Neural cell (in vitro differentiated cells): ENCODE data around the gene SYNGR1. TPM values are rescaled to one million over a fixed set of nuclear protein-coding genes. Genes with fewer than 3 reads are reported as not detected.

Source experiments
- H2AFZ ChIP-seq: fragments of 200-600, 300-800 bp; sonication (generic), shearing (Covaris generic); 2 replicates; pipeline ENCODE4 v1.6.0; 2014; ENCODE audit warnings: low read depth, mild to moderate bottlenecking, antibody characterized with exemption, low read length, moderate library complexity
- H3F3A ChIP-seq: fragments of 200-600 bp; shearing (Covaris generic); 2 replicates; pipeline ENCODE4 v1.6.1; 2016; ENCODE audit warnings: mild to moderate bottlenecking, moderate library complexity, mixed read lengths, antibody characterized with exemption, low read length; ENCODE audit not compliant: insufficient read depth, poor library complexity, severe bottlenecking
- H3K27ac ChIP-seq: fragments of 200-600, 300-800 bp; sonication (generic), shearing (Covaris generic); 2 replicates; pipeline ENCODE4 v1.5.1; 2014; ENCODE audit warnings: mild to moderate bottlenecking, low read length, moderate library complexity
- H3K27me3 ChIP-seq: fragments of 300-800, 200-600 bp; sonication (generic), shearing (Covaris generic); 2 replicates; pipeline ENCODE4 v1.6.0; 2014; ENCODE audit warnings: mild to moderate bottlenecking, low read depth, low read length, moderate library complexity; ENCODE audit not compliant: insufficient read depth
- H3K36me3 ChIP-seq: fragments of 300-800, 200-600 bp; sonication (generic), shearing (Covaris generic); 2 replicates; pipeline ENCODE4 v1.5.1; 2014; ENCODE audit warnings: mild to moderate bottlenecking, antibody characterized with exemption, low read length, moderate library complexity; ENCODE audit not compliant: insufficient read depth
- H3K4me2 ChIP-seq: fragments of 300-800, 200-600 bp; sonication (generic), shearing (Covaris generic); 2 replicates; pipeline ENCODE4 v1.6.0; 2014; ENCODE audit warnings: mild to moderate bottlenecking, low read length
- H3K4me3 ChIP-seq: fragments of 300-800, 200-600 bp; sonication (generic), shearing (Covaris generic); 2 replicates; pipeline ENCODE4 v1.5.1; 2014; ENCODE audit warnings: mild to moderate bottlenecking, low read length, moderate library complexity
- H3K79me2 ChIP-seq: fragments of 200-600 bp; shearing (Covaris generic); replicated peaks from 2 replicates; pipeline ENCODE4 v1.6.0; 2014; ENCODE audit warnings: mild to moderate bottlenecking, low read length, moderate library complexity; ENCODE audit not compliant: insufficient read depth
- H3K9ac ChIP-seq: fragments of 300-800, 200-600 bp; sonication (generic), shearing (Covaris generic); 2 replicates; pipeline ENCODE4 v1.6.1; 2016; ENCODE audit warnings: mild to moderate bottlenecking, low read length, mixed read lengths
- H3K9me2 ChIP-seq: fragments of 200-600 bp; shearing (Covaris generic); 2 replicates; pipeline ENCODE4 v1.6.1; 2016; ENCODE audit warnings: mild to moderate bottlenecking, low read length, mixed read lengths; ENCODE audit not compliant: insufficient read depth
- H3K9me3 ChIP-seq: fragments of 200-600, 300-800 bp; sonication (generic), shearing (Covaris generic); 2 replicates; pipeline ENCODE4 v1.6.1; 2016; ENCODE audit warnings: mild to moderate bottlenecking, mixed run types, low read length, moderate library complexity, mixed read lengths
- H4K20me1 ChIP-seq: fragments of 200-600 bp; shearing (Covaris generic); 2 replicates; pipeline ENCODE4 v1.6.1; 2016; ENCODE audit warnings: mild to moderate bottlenecking, mixed run types; ENCODE audit not compliant: insufficient read depth
- CTCF ChIP-seq: fragments of 450-650 bp; IDR thresholded peaks from 2 replicates; pipeline ENCODE4 v1.5.1; 2014; ENCODE audit warnings: antibody characterized with exemption, mild to moderate bottlenecking, moderate library complexity; ENCODE audit not compliant: poor library complexity, severe bottlenecking
- EP300 ChIP-seq: fragments of 450-650 bp; conservative IDR thresholded peaks from 2 replicates; pipeline ENCODE4 v1.6.1; 2014; ENCODE audit warnings: antibody characterized with exemption, mild to moderate bottlenecking, moderate library complexity; ENCODE audit not compliant: poor library complexity, severe bottlenecking
- EZH2 ChIP-seq: fragments of 200-600, 300-800 bp; shearing (Covaris generic), sonication (generic); IDR thresholded peaks from 2 replicates; pipeline ENCODE4 v1.6.1; 2014; ENCODE audit warnings: antibody characterized with exemption, low read length, borderline replicate concordance, mild to moderate bottlenecking; ENCODE audit not compliant: insufficient read depth, poor library complexity, severe bottlenecking
- MXI1 ChIP-seq: fragments of 450-650 bp; conservative IDR thresholded peaks from 2 replicates; pipeline ENCODE4 v1.6.1; 2014; ENCODE audit warnings: antibody characterized with exemption, mild to moderate bottlenecking; ENCODE audit not compliant: poor library complexity, severe bottlenecking
- POLR2AphosphoS5 ChIP-seq: IDR thresholded peaks from 2 replicates; pipeline ENCODE4 v1.6.1; 2012
- RAD21 ChIP-seq: fragments of 450-650 bp; conservative IDR thresholded peaks from 2 replicates; pipeline ENCODE4 v1.6.1; 2014; ENCODE audit warnings: antibody characterized with exemption, mild to moderate bottlenecking, moderate library complexity
- REST ChIP-seq: IDR thresholded peaks from 2 replicates; pipeline ENCODE4 v1.6.1; 2012; ENCODE audit warnings: borderline replicate concordance
- SMC3 ChIP-seq: fragments of 450-650 bp; conservative IDR thresholded peaks from 2 replicates; pipeline ENCODE4 v1.6.1; 2014; ENCODE audit warnings: antibody characterized with exemption, mild to moderate bottlenecking, moderate library complexity; ENCODE audit not compliant: poor library complexity
- TAF1 ChIP-seq: IDR thresholded peaks from 2 replicates; pipeline ENCODE4 v1.6.1; 2012; ENCODE audit warnings: low read depth
- polyA plus RNA-seq: library from polyadenylated mRNA; depleted of rRNA; stranded (reverse); fragments of >200 nt; gene quantifications from 2 replicates; pipeline ENCODE4 v1.2.3, GENCODE V29; 2014

Gene SYNGR1
- polyA plus RNA-seq, 1 donor from 2014 or later = 68.4 TPM

GRCh38 chr22:39422101-39422500 is 72.3 kb downstream of the SYNGR1 start:
- no peaks in the 10 kb centered on the region for H3K27me3 ChIP-seq
- no peaks in the 10 kb centered on the region for H3F3A ChIP-seq
- H3K4me2 ChIP-seq = no peak overlapping the region
- no peak overlapping the region for H3K4me3 ChIP-seq
- no peak for TF ChIP-seq REST
- no peak for TF ChIP-seq POLR2AphosphoS5
- no peak for TF ChIP-seq MXI1
- no peak for TF ChIP-seq CTCF
- no peak for TF ChIP-seq EZH2
- TF ChIP-seq TAF1 = no peak
- TF ChIP-seq RAD21 = no peak
- no peak for TF ChIP-seq EP300
- no peak for TF ChIP-seq SMC3
- H4K20me1 ChIP-seq = no peaks in the 10 kb centered on the region
- no peaks in the 10 kb centered on the region for H3K9me2 ChIP-seq
- no peak overlapping the region for H2AFZ ChIP-seq
- H3K27ac ChIP-seq = no peak overlapping the region
- no peaks in the 10 kb centered on the region for H3K9me3 ChIP-seq
- H3K36me3 ChIP-seq = peaks cover 5% of the 10 kb centered on the region
- H3K9ac ChIP-seq = no peak overlapping the region
- H3K79me2 ChIP-seq = no peaks in the 10 kb centered on the region

- no peaks in the 10 kb centered on the region for H3K79me2 ChIP-seq
- H3K4me2 ChIP-seq = no peak overlapping the region
- H3K36me3 ChIP-seq = peaks cover 8% of the 10 kb centered on the region
- no peaks in the 10 kb centered on the region for H3K9me2 ChIP-seq
- no peak overlapping the region for H3K9ac ChIP-seq
- no peak overlapping the region for H3K27ac ChIP-seq
- H3K4me3 ChIP-seq = no peak overlapping the region
- TF ChIP-seq POLR2AphosphoS5 (no peak), TAF1 (no peak), SMC3 (no peak), MXI1 (no peak), EZH2 (no peak), RAD21 (no peak), CTCF (no peak), EP300 (no peak), REST (no peak)
- no peaks in the 10 kb centered on the region for H3K9me3 ChIP-seq
- H3K27me3 ChIP-seq = no peaks in the 10 kb centered on the region
- H3F3A ChIP-seq = no peaks in the 10 kb centered on the region
- no peaks in the 10 kb centered on the region for H4K20me1 ChIP-seq
- H2AFZ ChIP-seq = no peak overlapping the region
Measured at GRCh38 chr22:39422721-39423120, 72.9 kb downstream of the SYNGR1 start.
